Measurements from ENCODE around the gene MDM1.

DNA sequence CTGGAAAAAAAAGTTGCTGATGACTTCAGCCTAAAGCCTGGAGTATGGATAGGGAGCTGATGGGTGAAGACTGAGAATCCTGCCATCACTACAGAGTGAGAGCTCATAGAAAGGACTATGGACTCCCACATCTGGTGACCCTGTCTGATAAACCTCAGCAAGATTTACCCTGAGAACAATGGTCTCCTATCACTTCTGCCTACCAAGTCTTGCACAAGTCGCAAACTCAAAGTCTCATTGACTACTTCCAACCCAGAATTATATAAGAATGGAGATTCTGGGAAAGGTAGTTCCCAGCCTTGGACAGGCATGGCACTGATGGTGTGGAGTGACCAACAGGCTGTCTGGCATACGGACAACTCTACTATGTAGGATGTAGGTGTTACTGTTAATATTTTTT lies 9.7 kb upstream of the MDM1 start:
- TF ChIP-seq POLR2A (IDR thresholded peaks at IDR 0.05; ENCODE audit: low read depth, low read length) (no peak), POLR2AphosphoS5 (IDR thresholded peaks at IDR 0.05; ENCODE audit: low read depth, low read length) (no peak), TAF1 (IDR thresholded peaks at IDR 0.05; ENCODE audit: low read depth, low read length) (no peak), SPI1 (IDR thresholded peaks at IDR 0.05; ENCODE audit: low read depth, low read length) (no peak)

All from GM12891 (cell line).